Stimulated activated CD4-positive, alpha-beta T cell treated with anti-CD3 and anti-CD28 coated beads, Interleukin-15, amount 100 ng/mL, for 24 hours (primary cell): ENCODE results near the gene ZMYND8.
"Not testable (repeated sequence)": the region's sequence is repeated elsewhere in the genome, so short reads cannot be mapped to it uniquely, and the experiment has no call there.

ENCODE experiments used
- DNase-seq: peaks from one replicate; pipeline ENCODE4 v3.0.0-alpha.2; 2020

ZMYND8 gene

GRCh38 chr20:47262365-47263013 lies 94.0 kb downstream of the ZMYND8 start:
- DNase-seq: no peak

DNA sequence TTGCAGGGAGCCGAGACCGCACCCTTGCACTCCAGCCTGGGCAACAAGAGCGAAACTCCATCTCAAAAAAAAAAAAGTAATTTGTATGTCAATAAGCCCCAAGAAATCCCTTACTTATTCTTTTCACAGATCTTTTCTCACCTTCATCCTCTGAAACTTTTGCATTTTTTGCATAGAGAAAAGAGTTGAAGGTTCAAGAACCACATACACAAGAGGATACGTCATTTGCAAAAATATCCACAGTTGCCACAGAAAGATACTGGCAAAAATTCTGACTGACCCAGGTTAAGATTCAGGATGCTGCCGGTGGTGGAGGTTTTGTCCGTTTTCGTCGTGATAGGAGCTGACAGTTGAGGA lies 94.5 kb downstream of the ZMYND8 start:
- no peak for DNase-seq

DNA sequence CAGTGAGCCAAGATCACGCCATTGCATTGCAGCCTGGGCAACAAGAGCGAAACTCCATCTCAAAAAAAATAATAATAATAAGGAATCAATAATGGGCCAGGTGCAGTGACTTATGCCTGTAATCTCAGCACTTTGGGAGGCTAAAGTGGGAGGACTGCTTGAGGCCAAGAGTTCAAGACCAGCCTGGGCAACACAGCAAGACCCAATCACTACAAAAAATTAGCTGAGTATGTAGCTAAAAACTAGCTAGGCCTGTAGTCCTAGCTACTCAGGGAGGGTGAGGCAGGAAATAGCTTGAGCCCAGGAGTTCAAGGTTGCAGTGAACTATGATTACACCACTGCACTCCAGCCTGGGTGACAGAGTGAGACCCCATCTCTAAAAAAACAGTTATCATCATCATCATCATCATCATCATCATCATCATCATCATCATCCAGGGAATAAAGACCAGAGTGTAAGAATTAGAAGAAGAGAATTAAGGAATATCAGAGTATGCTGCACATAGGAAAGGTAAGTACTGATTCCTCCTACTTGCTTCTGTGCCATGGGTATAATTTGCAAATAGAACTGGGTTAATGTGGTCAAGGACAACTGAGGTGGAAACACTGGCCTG lies 95.2 kb downstream of the ZMYND8 start:
- DNase-seq: not testable (repeated sequence)

DNA sequence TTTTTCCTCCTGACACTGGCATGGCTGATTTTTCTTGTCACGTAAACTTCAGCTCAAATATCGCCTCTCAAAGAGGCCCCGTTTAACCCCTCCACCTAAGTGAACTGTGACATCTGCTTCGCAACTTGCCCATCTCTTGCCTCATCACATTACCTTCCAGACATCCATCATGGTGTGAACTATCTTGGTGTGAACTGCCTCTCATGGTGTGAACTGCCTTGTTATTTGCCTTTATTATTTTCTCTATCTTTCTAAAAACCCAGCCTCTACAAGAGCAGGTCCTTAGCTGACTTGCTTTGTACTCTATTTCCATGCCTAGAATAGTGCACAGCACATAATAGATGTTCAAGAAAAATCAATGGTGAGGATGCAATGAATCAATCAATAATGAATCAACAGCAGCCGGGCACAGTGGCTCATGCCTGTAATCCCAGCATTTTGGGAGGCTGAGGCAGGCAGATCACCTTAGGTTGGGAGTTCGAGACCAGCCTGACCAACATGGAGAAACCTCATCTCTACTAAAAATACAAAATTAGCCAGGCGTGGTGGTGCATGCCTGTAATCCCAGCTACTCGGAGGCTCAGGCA lies 95.9 kb downstream of the ZMYND8 start:
- not testable (repeated sequence) for DNase-seq

- no peak for DNase-seq
Measured at GRCh38 chr20:47258745-47259695, 97.5 kb downstream of the ZMYND8 start.

DNA sequence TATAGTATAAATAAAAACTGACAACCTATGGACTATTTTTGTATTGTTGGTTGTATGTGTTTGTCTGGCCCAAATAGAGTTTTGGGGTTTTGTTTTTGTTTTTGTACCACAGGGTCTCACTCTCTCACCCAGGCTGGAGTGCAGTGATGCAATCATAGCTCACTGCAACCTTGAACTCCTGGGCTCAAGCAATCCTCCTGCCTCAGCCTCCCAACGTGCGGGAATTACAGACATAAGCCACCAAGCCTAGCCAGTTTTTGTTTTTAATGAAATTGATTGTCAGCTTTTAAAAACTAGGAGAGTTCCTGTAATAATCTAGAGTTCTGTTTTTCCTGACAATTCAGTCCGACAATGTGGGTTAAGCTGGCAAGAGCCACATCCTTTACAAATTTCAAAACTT lies 98.7 kb downstream of the ZMYND8 start:
- DNase-seq: no peak

DNA sequence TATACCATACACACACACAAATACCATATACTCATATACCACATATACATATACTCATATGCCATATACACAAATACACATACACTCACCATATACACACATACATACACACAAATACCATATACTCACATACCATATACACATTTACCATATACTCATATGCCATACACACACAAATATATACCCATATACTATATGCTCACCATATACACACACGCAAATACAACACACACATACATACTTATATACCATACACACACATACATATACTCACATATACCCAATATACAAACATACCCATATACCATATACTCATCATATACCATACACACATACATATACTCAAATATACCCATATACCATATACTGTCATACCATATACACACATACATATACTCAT lies 99.2 kb downstream of the ZMYND8 start:
- no peak for DNase-seq

GRCh38 chr20:47256668-47257236 lies 99.7 kb downstream of the ZMYND8 start:
- DNase-seq: no peak

DNA sequence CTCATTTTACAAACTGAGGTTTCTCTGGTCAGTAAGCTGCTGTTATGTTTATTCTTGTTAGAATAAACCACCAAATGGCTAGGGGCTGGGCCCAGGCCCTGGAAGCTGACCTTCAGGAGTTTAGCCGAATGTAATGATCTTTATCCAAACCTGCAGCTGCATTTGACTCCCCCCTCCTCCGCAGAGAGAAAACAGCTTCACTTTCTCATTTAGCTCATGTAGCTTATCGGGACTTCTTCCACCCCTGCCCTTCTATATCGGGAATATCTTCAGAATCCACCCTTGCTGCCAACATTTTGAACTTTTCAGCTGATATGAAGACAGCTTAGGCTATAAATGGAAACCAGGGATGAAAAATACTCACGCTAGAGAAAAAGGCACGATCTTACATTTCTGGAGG lies 102.6 kb downstream of the ZMYND8 start:
- DNase-seq: no peak

DNA sequence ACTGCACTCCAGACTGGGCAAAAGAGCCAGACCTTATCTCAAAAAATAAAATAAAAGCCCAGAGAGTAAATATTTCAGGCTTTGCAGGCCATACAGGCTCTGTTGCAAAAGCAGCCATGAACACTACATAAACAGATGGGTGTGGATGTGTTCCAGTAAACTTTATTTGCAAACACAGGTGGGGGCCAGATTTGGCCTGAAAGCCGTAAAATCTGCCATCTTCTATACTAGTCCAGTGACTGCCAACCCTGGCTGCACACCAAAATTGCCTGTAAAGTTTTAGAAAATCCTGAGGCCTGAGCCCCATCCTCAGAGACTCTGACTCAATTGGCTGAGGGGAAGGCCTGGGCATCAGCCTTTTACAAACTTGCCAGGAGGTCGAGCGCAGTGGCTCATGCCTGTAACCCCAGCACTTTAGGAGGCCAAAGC lies 103.6 kb downstream of the ZMYND8 start:
- DNase-seq: no peak

DNA sequence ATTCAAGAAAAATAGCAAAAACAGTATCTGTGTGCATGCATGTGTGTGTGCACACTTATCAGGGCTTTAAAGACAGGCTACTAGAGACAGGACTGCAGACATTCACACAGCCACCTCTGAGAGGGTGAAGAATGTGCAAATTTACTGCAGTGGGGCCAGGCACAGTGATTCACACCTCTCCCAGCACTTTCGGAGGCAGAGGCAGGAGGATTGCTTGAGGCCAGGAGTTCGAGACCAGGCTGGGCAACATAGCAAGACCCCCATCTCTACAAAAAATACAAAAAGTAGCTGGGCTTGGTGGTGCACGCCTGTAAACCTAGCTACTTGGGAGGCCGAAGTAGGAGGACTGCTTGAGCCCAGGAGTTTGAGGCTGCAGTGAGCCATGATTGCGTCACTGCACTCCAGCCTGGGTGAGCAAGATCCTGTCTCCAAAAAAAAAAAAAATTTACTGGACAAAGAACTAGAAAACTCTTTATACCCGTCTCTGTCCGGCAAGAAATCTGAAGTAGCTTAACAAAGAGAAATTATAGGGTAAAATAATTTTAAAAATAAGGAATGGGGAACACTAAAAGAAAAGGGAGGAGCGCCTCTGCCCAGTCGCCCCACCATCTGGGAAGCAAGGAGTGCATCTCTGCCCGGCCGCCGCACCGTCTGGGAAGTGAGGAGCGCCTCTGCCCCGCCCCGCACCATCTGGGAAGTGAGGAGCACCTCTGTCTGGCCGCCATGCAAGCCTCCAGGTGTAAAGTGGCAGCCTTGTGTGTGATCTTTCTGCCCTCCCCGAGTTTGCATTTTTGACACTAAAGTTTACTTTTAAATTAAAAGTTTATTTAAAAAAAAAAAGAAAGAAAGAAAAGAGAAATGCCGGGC lies 105.1 kb downstream of the ZMYND8 start:
- DNase-seq: no peak

- DNase-seq: no peak
Measured at GRCh38 chr20:47250360-47250759, 106.1 kb downstream of the ZMYND8 start.

DNA sequence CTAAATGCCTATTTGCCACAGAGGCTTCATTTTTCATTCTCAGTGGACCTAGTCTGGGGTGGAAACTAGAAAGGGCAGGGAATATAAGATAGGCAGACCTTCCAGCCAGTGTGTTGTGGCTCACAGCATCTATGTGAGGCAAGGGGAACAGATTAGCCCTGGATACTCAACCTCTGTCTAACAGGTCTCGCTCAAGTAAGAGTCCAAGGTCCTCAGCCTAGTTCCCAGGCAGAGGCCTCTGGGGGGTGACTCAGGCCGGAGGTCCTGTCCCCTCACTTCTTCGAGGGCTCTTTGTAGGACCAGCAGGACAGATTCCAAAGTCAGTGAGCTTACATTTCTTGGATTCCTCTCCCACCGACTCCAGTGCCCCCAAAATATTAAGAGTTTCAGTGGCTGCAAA lies 106.6 kb downstream of the ZMYND8 start:
- no peak for DNase-seq

DNA sequence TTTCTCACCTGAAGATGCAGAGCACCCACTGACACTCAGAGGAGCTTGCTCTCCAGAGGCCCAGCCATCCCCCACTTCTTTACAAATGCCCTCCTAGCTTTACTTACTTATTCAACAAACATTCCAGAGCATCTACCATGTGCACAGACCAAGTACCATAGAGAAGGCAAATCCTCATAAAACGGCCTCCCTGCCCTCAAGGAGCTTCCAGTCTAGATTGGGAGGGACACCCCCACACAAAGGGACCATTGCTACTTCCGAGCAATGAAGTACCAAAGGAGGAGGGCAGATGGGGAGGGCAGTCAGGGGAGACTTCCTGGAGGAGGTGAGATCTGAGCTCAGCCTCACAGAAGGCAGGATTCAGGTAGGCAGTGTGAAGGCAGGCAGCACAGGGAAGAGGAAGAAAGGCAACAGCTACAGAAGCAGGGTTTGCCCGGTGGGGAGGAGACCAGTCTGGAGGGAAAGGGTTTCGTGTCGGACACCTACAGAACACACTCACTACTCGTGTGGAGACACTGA lies 108.0 kb downstream of the ZMYND8 start:
- DNase-seq: no peak

DNA sequence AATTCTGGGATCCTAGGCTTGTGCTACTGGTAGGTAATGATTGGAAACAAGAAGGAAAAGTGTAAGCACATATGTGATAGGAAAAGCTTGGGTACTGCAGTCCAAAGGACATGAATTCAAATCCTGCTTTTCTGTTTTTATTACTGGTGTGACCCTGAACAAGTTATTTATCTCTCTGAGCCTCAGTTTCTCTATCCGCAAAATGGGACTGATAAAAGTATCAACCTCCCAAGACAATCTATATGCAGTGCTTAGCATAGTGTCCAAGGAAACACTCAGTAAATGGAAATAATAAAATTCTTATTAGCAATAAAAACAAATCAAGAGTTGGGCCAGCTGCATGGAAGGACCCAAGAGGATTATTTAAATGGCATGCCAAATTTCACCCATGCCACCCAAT lies 108.5 kb downstream of the ZMYND8 start:
- no peak for DNase-seq

DNA sequence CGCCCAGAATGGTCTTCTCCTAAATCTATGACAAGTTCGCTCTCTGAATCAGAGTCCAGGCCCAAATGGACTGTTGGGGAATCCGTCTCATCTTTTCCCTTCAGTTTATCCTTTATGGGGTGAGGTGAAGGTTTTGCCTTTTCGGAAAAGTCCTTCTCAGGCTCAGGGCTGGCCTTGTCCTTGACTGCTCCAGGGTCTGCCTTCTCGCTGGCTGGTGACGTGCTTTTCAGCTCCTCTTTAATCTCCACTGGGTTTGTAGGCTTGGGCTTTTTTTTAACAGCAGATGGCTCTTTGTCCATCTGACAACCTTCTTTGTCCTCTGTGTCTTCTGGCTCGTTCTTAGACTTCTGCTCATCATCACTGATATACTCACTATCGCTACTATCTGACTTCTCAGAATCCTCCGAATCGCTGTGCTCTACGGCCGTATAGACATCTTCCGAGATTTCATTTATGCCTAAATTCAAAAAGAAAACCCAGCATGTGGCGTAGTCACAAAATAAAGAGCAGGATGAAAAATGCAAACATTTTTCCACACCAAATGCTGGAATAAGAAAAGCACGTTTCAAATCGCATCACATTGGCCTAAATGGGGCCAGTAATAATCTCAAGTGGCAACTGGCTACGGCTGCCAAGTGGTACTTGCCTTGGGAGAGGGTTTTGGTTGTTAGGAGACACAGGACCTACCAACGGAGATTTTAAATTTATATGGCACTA lies 110.3 kb downstream of the ZMYND8 start:
- DNase-seq: no peak

GRCh38 chr20:47245166-47245565 lies 111.3 kb downstream of the ZMYND8 start:
- not testable (repeated sequence) for DNase-seq

DNA sequence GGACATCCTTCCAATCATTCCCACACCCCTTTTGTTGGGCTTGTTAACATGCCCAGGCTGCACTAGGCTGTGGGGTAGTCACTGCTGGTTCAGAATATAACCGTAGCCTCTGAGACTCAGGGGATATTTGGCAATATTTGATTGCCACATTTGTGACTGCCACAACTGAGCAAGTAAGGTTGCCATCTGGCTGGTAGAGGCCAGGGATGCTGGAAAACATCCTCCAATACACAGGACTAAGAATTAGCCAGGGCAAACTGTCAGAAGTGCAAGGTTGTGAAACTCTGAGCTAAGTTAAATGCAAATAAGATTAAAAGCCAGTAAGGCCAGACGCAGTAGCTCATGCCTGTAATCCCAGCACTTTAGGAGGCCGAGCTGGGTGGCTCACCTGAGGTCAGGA lies 112.0 kb downstream of the ZMYND8 start:
- DNase-seq: no peak

- no peak for DNase-seq
Measured at GRCh38 chr20:47243532-47244305, 112.8 kb downstream of the ZMYND8 start.

DNA sequence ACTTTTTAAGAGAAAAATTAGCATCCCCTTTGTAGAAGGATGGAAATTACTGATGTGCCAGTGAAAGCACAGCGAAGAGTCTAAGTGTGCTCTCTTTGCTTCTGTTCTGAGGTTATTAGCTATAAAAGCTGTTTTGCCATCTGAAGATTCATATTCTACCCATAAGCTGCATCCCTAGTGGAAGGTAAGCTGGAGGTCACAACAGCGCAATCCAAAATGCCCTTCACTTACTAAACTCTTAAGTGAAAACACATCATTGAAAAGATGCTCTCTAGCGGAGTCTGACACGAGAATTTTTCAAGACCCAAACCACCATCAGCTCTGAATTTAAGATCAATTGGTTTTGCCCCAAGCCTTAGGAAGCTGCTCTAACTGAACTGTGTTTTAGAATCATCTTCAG lies 113.5 kb downstream of the ZMYND8 start:
- DNase-seq: no peak
